22Rv1 (cell line): ENCODE measurements around the gene GVQW3.

ENCODE experiments used
- H3K27ac ChIP-seq: fragments of 450-650 bp; 2 replicates; pipeline ENCODE4 v1.5.1; 2017
- CTCF ChIP-seq: fragments of 450-650 bp; IDR thresholded peaks from 2 replicates; pipeline ENCODE4 v1.5.1; 2017; ENCODE audit warnings: mild to moderate bottlenecking
- ZFX ChIP-seq: fragments of 450-650 bp; IDR thresholded peaks from 2 replicates; pipeline ENCODE4 v1.6.1; 2017; ENCODE audit warnings: antibody characterized with exemption, borderline replicate concordance

Gene GVQW3

GRCh38 chr11:76369406-76369805, 11.7 kb upstream of the GVQW3 start:
- no peak overlapping the region for H3K27ac ChIP-seq
- no peak for TF ChIP-seq CTCF
- no peak for TF ChIP-seq ZFX

GRCh38 chr11:76371170-76371569, 10.0 kb upstream of the GVQW3 start:
- TF ChIP-seq ZFX: no peak
- no peak for TF ChIP-seq CTCF
- peak overlapping the region; percentile 48 for H3K27ac ChIP-seq

GRCh38 chr11:76376746-76377558, 4.2 kb upstream of the GVQW3 start:
- H3K27ac ChIP-seq: no peak overlapping the region
- no peak for TF ChIP-seq ZFX
- no peak for TF ChIP-seq CTCF

- no peak overlapping the region for H3K27ac ChIP-seq
Measured at GRCh38 chr11:76379807-76380158, 1.3 kb upstream of the GVQW3 start.

GRCh38 chr11:76380159-76380976, 755 bp upstream of the GVQW3 start:
- peak overlapping the region; percentile 87 for H3K27ac ChIP-seq
- TF ChIP-seq CTCF (no peak), ZFX (no peak)

More at GRCh38 chr11:76379807-76380158, 1.3 kb upstream of the GVQW3 start:
- TF ChIP-seq CTCF (no peak), ZFX (no peak)

- no peak overlapping the region for H3K27ac ChIP-seq
Measured at GRCh38 chr11:76382209-76382608, 1.1 kb downstream of the GVQW3 start.

More at GRCh38 chr11:76382209-76382608, 1.1 kb downstream of the GVQW3 start:
- TF ChIP-seq ZFX (no peak), CTCF (no peak)
